DND-41 (cell line): Measurements from ENCODE around the gene PCDHGB2.

Experiments used
- CTCF ChIP-seq: IDR thresholded peaks from 2 replicates; pipeline ENCODE4 v1.5.1; 2012; ENCODE audit warnings: borderline replicate concordance, low read length, moderate library complexity, mild to moderate bottlenecking; ENCODE audit not compliant: poor library complexity, severe bottlenecking; ENCODE audit errors: extremely low read depth
- EZH2 ChIP-seq: IDR thresholded peaks from 3 replicates; pipeline ENCODE4 v1.6.1; 2012; ENCODE audit warnings: borderline replicate concordance, low read depth, mild to moderate bottlenecking, moderate library complexity, low read length, inconsistent platforms; ENCODE audit not compliant: severe bottlenecking

GRCh38 chr5:141356950-141357349, 2.8 kb upstream of the PCDHGB2 start:
- TF ChIP-seq CTCF, result no peak
- TF ChIP-seq EZH2, result no peak
